ENCODE measurements around the gene ADARB2. TPM values are rescaled to one million over a fixed set of nuclear protein-coding genes. Genes with fewer than 3 reads are reported as not detected.
A peak's percentile ranks its signal among the peaks of the same experiment; 100 is the strongest.
"Not testable (repeated sequence)": the region's sequence is repeated elsewhere in the genome, so short reads cannot be mapped to it uniquely, and the experiment has no call there.

The ADARB2 gene
- total and polyA plus RNA-seq, 8 donors, result 0.41 to 0.92 (median 0.76) TPM

DNA sequence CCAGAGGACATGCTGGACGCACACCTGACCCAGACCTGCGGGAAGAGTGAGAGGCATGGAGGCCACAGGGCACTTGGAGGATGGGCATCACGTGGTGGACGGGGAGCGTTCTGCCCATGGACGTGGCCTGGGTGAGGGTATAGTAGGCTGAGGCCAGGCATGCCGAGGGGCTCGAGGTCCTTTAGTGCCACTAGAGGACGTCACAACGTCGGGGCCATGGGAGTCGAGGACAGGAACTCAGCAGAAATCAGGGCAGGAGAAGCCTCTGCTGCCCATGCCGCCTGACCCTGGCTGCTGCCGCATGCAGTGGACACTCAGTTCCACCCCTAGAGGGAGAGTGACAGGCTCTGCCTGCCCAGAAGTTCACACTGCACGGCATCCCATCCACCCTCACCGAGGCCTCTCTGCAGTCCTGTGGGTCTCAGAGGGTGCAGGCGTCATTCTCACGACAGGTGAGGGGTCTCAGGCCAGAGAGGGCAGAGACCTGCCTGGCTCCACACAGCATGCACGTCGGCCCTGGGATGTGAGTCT lies 198.7 kb downstream of the ADARB2 start:
- intact Hi-C loops (cut with DNase I), result no loop called here
- Histone ChIP-seq H3K36me3 (no peaks in the 10 kb centered on the region), H3K27ac (no peak overlapping the region), H3K27me3 (no peaks in the 10 kb centered on the region), H3K9me3 (no peaks in the 10 kb centered on the region), H3K4me1 (no peaks in the 10 kb centered on the region), H3K4me3 (no peak overlapping the region)
- ATAC-seq (no peak), DNase-seq (peak in 1 of 4 donors; percentile 72)
- TF ChIP-seq, protein P1, sequence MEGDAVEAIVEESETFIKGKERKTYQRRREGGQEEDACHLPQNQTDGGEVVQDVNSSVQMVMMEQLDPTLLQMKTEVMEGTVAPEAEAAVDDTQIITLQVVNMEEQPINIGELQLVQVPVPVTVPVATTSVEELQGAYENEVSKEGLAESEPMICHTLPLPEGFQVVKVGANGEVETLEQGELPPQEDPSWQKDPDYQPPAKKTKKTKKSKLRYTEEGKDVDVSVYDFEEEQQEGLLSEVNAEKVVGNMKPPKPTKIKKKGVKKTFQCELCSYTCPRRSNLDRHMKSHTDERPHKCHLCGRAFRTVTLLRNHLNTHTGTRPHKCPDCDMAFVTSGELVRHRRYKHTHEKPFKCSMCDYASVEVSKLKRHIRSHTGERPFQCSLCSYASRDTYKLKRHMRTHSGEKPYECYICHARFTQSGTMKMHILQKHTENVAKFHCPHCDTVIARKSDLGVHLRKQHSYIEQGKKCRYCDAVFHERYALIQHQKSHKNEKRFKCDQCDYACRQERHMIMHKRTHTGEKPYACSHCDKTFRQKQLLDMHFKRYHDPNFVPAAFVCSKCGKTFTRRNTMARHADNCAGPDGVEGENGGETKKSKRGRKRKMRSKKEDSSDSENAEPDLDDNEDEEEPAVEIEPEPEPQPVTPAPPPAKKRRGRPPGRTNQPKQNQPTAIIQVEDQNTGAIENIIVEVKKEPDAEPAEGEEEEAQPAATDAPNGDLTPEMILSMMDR (IDR thresholded peaks at IDR 0.05), result no peak

DNA sequence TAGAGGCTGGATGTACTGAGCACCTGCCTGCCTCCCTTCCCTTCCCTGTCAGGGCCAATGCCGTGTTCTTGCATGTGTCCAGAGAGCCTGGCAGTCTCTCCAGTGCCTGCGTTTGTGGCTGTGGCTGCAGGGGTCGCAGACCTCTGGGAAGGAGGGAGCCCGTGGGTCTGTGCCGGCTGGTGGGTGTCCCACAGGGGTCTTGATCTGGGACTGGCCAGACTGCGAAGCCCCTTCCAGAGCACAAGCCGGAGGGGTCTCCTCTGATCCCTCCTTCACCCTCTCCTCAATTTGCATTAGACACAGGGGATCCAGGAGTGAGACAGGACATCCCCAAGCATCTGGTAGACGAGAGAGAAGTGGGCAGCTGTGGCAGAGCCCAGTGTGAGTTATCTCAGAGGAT lies 199.2 kb downstream of the ADARB2 start:
- Histone ChIP-seq H3K9me3 (no peaks in the 10 kb centered on the region), H3K27me3 (no peaks in the 10 kb centered on the region), H3K36me3 (no peaks in the 10 kb centered on the region), H3K4me1 (no peaks in the 10 kb centered on the region), H3K27ac (no peak overlapping the region), H3K4me3 (no peak overlapping the region)
- intact Hi-C loops (cut with DNase I), result no loop called here
- TF ChIP-seq, protein P1 (IDR thresholded peaks at IDR 0.05), result no peak
- DNase-seq (no peak), ATAC-seq (no peak)

GRCh38 chr10:1537449-1537848 lies 199.9 kb downstream of the ADARB2 start:
- intact Hi-C loops (cut with DNase I); H3K9me3 ChIP-seq; DNase-seq; H3K27me3 ChIP-seq; H3K36me3 ChIP-seq; H3K4me1 ChIP-seq; H3K27ac ChIP-seq; H3K4me3 ChIP-seq; ATAC-seq: not testable (repeated sequence)

GRCh38 chr10:1536341-1536740 lies 201.0 kb downstream of the ADARB2 start:
- TF ChIP-seq, protein P1 (IDR thresholded peaks at IDR 0.05), result no peak
- Histone ChIP-seq H3K27ac (no peak overlapping the region), H3K4me3 (no peak overlapping the region), H3K27me3 (peaks cover 0 to 5% of the 10 kb centered on the region in 2 donors), H3K36me3 (no peaks in the 10 kb centered on the region), H3K4me1 (no peaks in the 10 kb centered on the region), H3K9me3 (no peaks in the 10 kb centered on the region)
- ATAC-seq (no peak), DNase-seq (no peak)
- intact Hi-C loops (cut with DNase I), result no loop called here

DNA sequence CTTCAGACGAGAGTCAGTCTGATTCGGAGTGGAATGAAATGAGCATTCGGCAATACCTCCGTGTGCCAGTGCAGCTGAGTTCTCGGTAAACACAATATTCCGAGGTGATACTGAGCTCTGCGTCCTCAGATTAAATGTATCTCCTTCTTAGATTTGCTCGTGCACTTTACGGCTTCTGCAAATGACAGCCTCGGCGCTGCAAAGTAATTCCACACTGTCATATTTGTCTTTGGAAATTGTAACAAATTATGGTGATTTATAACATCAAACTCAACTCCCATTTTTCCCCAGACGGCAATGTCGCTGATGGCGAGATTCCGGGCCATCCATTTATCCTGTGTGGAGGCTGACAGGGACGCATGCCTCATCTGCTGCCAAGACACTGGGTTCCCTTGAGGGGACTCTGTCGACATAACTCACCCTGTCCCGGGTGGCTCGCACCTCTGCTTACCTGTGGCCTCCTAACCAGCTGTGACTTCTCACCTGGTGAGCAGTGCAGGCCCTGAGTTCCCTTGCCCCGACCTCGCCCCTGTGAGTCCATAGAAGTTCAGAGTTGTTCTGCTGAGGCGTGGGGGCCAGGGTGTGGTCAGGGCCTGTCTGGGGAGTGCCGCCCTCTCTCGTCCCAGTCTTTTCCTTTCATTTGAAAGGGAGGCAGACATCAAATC lies 201.9 kb downstream of the ADARB2 start:
- H3K4me1 ChIP-seq, result no peaks in the 10 kb centered on the region
- H3K27ac ChIP-seq, result no peak overlapping the region
- ATAC-seq (no peak), DNase-seq (no peak)
- intact Hi-C loops (cut with DNase I), result no loop called here
- peaks cover 0 to 5% of the 10 kb centered on the region in 2 donors for H3K27me3 ChIP-seq
- no peaks in the 10 kb centered on the region for H3K9me3 ChIP-seq
- H3K36me3 ChIP-seq, result no peaks in the 10 kb centered on the region
- TF ChIP-seq, protein P1 (IDR thresholded peaks at IDR 0.05), result no peak
- no peak overlapping the region for H3K4me3 ChIP-seq

GRCh38 chr10:1534820-1535219 lies 202.5 kb downstream of the ADARB2 start:
- TF ChIP-seq, protein P1 (IDR thresholded peaks at IDR 0.05), result no peak
- intact Hi-C loops (cut with DNase I), result no loop called here

More at GRCh38 chr10:1534820-1535219, 202.5 kb downstream of the ADARB2 start:
- ATAC-seq, result no peak
- H3K9me3 ChIP-seq, result no peaks in the 10 kb centered on the region
- no peaks in the 10 kb centered on the region for H3K36me3 ChIP-seq
- H3K4me3 ChIP-seq, result no peak overlapping the region
- H3K27ac ChIP-seq, result no peak overlapping the region
- no peak for DNase-seq
- H3K27me3 ChIP-seq, result peaks cover 0 to 5% of the 10 kb centered on the region in 2 donors
- H3K4me1 ChIP-seq, result no peaks in the 10 kb centered on the region
